GM21390 (cell line): ENCODE results near the gene ZNF75A.
A peak's percentile ranks its signal among the peaks of the same experiment; 100 is the strongest.
"Not testable (repeated sequence)": the region's sequence is repeated elsewhere in the genome, so short reads cannot be mapped to it uniquely, and the experiment has no call there.

Experiments
- ATAC-seq: cut with Tn5 transposase; IDR thresholded peaks from one replicate; pipeline ENCODE4 v1.9.1; 2021; ENCODE audit not compliant: unreplicated experiment

The ZNF75A gene

GRCh38 chr16:3305109-3306068, at the start of gene ZNF75A, which contains the start of gene TIGD7:
ZNF75A (plus strand) TSS chr16:3305497; CDS start chr16:3308429, 2,932 bp downstream.
TIGD7 (minus strand) TSS chr16:3305430; CDS start chr16:3300614, 4,816 bp downstream.
- ATAC-seq, result peak; percentile 98

- no peak for ATAC-seq
Measured at GRCh38 chr16:3256146-3256865, 49.0 kb upstream of the ZNF75A start, which contains the start of gene MEFV. MEFV (minus strand) TSS chr16:3256633; CDS start chr16:3256587, 46 bp downstream.

DNA sequence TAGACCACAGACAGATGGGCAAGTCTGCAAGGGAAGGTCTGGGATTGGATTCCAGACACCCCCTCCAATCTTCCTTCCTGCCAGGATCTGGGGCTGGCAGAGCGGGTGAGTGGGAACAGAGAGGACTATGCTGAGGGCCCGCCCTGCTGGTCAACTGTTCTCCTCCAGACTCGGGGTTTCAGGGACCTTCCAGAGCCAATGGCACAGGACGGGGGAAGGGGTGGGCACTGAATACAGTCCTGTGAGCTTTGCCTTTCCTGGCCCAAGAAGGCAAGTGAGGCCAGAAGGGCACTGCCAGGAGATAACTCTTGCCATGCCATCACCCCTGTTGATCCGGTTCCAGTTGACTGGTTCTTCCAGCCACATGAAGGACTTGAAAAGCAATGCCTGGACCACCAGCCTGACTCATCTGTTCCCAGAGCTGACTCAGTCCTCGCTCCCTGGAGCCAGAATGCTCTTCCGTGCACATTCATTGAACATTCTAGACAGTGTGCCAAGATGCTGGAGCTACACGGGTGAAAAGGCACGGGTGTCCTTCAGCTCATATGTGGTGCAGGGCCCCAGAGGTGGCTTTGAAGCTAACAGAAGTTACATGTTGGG, 48.3 kb upstream of the ZNF75A start:
- ATAC-seq, result no peak

- ATAC-seq, result no peak
Measured at GRCh38 chr16:3259836-3260235, 45.5 kb upstream of the ZNF75A start.

DNA sequence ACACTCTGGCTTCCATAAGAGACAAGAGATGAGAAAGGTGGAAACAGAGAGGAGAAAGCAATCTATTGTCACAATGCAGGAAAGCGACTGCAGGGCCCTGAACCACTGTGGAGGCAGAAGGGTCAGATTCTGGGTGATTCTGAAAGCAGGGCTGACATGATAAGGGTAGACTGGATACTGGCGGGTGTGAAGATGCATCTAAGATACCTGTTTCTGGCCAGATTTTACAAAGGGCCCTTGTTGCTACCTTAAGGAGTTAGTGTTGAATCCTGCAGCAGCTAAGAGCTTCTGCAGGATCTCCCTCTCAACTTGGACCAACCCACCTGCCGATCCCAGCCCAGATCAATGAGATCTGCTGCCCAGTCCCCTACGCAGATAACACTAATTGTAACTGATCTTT, 42.8 kb upstream of the ZNF75A start:
- no peak for ATAC-seq

DNA sequence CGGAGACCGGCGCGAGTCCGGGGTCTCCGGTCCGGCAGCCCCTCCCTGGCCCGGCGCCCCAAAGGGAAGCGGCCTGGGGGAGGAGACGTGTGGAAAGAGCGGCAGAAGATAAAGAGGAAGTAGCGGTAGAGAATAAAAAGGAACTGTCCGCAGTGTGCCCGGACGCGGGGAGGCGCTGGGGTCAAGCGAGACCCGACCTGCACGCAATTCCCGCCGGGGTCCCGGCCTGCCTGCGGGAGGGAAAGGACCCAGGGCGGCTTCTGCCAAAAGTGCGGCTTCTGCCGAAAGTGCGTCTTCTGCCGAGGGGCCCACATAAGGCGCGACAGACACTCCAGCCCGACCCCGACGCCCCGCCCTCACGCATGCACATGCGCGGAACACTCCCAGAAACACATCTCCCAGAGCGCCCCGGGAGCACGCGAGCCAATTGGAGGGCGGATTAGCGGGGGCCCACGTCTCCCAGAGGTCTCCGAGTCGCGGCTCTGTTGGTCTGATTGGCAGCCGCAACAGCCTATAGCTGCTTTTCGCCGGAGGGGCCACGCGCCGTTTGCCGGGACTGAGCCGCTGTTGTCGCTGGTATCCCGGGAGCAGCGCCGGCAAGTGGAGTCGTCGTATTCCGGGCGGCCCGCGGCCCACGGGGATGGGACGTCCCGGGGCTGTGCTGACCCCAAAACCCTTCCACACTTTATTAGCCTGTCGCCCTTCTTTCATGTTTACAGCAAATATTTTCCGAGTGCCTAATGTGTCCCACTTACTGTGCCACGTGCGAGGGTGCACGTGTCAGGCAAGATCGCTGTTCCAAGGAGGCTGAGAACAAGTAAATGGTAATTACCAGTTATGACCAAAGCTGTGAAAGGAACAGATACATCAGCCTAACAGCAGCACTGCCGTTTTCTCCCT, 40.9 kb upstream of the ZNF75A start:
- ATAC-seq, result peak; percentile 76

GRCh38 chr16:3266873-3267537, 38.3 kb upstream of the ZNF75A start:
- no peak for ATAC-seq

DNA sequence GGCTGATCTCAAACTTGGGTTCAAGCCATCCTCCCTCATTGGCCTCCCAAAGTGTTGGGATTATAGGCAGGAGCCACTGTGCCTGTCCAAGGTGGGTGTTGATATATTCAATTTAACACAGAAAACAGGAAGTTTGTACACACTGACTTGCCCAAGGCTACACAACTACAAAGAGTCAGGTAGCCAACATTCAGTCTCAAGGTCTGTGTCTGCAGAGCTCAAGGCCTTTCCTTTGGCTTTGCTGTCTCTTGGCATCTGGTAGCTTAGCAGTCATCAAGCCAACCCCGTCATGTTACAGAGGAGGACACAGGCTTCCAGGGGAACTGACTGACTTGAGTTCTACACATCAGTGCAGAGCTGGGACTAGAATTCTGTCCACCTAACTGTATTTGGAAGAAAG, 37.0 kb upstream of the ZNF75A start:
- ATAC-seq, result no peak

DNA sequence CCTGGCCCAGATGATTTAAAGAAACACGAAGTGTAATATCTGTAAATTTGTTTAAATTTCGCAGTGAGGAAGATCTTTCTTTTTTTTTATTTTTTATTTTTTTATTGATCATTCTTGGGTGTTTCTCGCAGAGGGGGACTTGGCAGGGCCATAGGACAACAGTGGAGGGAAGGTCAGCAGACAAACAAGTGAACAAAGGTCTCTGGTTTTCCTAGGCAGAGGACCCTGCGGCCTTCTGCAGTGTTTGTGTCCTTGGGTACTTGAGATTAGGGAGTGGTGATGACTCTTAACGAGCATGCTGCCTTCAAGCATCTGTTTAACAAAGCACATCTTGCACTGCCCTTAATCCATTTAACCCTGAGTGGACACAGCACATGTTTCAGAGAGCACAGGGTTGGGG, 34.6 kb upstream of the ZNF75A start:
- ATAC-seq, result not testable (repeated sequence)

DNA sequence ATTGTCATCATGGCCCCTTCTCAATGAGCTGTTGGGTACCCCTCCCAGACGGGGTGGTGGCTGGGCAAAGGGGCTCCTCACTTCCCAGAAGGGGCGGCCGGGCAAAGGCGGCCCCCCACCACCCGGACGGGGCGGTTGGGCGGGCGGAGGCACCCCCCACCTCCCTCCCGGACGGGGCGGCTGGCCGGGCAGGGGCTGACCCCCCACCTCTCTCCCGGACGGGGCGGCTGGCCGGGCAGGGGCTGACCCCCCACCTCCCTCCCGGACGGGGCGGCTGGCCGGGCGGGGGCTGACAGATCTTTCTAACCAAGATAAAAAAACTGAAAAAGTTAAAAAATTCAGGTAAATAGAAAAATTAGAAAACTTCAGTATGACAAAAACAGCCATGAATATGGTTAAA, 34.0 kb upstream of the ZNF75A start:
- not testable (repeated sequence) for ATAC-seq

- no peak for ATAC-seq
Measured at GRCh38 chr16:3274490-3274889, 30.8 kb upstream of the ZNF75A start.

DNA sequence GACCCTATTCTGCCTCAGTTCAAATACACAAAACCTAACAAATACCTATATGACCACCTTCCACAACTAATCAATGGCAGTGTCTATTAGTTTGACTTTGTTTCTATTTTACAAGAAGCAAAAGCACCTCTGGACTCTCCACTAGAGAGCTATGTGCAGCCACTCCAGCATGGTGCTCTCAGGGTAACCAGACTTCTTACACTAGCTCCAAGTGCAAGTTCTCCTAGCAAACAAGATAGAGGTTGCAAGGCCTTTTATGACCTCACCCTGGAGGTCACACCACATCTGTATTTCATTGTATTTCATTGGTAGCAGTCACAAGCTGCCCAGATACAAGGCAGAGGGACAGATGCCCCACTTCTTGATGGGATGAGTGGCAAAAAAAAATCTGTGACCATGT, 30.4 kb upstream of the ZNF75A start:
- ATAC-seq, result no peak

- no peak for ATAC-seq
Measured at GRCh38 chr16:3276679-3277078, 28.6 kb upstream of the ZNF75A start.

GRCh38 chr16:3281222-3281820, 24.0 kb upstream of the ZNF75A start:
- no peak for ATAC-seq

- ATAC-seq, result peak; percentile 22
Measured at GRCh38 chr16:3282103-3282729, 23.1 kb upstream of the ZNF75A start.

DNA sequence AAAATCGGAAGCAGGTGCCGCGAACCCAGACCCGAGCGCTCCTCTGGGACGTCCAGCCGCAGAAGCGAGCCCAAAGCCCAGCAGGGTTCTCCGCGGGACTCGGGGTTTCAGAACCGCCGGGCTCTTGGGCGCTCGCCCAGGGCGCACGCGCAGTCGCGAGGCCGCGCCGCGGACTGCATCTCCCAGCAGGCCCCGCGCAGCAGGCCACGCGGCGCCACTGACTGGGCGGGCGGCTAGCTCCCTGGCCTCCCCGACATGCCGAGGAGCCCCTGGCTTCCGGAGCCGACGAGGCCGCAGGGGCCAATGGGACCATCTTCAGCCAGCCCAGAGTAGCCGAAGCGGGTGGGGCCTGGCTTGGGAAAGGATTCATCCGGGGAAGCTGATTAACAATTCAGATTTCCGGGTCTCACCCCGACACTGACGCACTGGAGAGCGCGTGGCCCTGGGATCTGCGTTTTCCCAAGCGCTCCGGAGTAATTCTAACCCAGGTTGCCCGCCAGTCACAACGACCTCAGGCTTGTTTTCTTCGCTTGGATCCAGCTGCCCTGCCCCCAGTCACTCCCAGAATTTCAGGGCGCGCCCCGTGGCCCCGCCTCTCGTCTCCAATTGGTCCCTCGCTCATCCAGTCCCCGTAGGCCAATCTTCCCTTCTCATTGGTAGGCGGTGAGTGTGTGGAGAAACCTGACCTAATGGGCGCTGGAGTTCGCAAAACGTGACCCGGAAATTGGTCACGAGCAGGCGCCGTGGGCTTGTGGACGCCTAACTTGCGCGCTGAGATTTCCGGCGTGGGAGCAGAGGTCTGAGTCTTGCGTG, 22.4 kb upstream of the ZNF75A start, which contains the start of gene ZNF263:
TSS of gene ZNF263 (plus strand) at position 762 of the 813 bp plus-strand sequence. CDS start 328 bp downstream, outside the sequence.
- ATAC-seq, result peak; percentile 78

DNA sequence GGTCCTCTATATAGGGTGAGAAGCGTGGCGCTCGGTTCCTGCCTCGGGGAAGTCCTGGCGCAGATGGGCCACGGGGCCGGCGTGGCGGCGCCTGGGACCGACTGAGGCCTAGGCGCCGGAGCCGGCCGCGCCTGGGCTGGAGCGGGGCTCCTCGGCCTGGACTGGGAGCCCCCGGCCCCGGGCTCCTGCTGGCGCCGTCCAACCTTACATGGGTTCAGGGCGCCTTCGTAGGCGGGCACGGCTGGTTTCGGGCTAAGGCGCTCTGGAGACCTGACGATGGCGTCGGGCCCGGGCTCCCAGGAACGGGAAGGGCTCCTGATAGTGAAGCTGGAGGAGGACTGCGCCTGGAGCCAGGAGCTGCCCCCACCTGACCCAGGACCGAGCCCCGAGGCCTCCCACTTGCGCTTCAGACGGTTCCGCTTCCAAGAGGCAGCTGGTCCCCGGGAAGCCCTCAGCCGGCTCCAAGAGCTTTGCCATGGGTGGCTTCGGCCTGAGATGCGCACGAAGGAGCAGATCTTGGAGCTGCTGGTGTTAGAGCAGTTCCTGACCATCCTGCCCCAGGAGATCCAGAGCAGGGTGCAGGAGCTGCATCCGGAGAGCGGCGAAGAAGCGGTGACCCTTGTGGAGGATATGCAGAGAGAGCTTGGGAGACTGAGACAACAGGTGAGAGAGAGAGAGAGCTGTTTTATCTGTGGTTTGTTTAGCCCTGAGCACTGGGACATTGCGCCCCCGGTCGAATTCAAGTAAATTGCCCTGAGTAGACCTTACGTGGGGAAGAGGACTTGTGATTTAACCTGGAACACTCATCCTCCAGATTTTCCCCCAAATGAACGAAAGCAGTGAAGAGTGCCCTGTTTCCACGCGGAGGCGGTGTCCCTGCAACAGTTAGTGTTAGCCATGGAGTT, 21.5 kb upstream of the ZNF75A start:
- no peak for ATAC-seq
